Left renal pelvis (tissue), 4 donors: Measurements from ENCODE around the gene CEL. TPM values are rescaled to one million over a fixed set of nuclear protein-coding genes. Genes with fewer than 3 reads are reported as not detected.
A peak's percentile ranks its signal among the peaks of the same experiment; 100 is the strongest.
"Not testable (repeated sequence)": the region's sequence is repeated elsewhere in the genome, so short reads cannot be mapped to it uniquely, and the experiment has no call there.

Experiments used
- DNase-seq, 4 donors: peaks; one replicate each; pipeline ENCODE4 v3.0.0-alpha.2; 2013; ENCODE audit warnings: low read depth in 4 of 4, low spot score in 3 of 4
- polyA plus RNA-seq, 4 donors: library from polyadenylated mRNA; unstranded; fragments of 120-200 nt; gene quantifications; one replicate each; pipeline ENCODE4 v1.2.1, GENCODE V29; 2013; ENCODE audit not compliant: insufficient read length in 4 of 4

The CEL gene
- polyA plus RNA-seq = 1 to 10 TPM; 2.0 to 5.6 (median 4.8) TPM

GRCh38 chr9:133061764-133062145 is at the start of gene CEL:
Gene CEL (plus strand): TSS chr9:133061981. CDS start chr9:133062003, 22 bp downstream.
- not testable (repeated sequence) for DNase-seq

DNA sequence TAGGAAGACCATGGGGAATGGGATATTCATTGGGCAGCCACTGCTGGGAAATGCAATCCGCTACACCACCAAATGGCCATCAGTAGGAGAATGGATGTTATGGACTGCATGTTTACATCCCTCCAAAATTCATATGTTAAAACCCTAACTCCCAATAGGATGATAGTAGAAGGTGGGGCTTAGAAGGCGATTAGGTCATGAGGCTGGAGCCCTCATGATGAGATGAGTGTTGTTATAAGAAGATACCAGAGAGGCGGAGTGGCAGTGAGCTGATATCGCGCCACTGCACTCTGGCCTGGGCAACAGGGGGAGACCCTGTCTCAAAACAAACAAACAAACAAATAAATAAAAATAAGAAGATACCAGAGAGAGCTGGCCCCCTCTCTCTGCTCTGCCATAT is 47.1 kb upstream of the CEL start:
- no peak for DNase-seq

- no peak for DNase-seq
Observed at GRCh38 chr9:133023117-133023890, 38.5 kb upstream of the CEL start.

GRCh38 chr9:133026426-133026825 is 35.4 kb upstream of the CEL start:
- no peak for DNase-seq

DNA sequence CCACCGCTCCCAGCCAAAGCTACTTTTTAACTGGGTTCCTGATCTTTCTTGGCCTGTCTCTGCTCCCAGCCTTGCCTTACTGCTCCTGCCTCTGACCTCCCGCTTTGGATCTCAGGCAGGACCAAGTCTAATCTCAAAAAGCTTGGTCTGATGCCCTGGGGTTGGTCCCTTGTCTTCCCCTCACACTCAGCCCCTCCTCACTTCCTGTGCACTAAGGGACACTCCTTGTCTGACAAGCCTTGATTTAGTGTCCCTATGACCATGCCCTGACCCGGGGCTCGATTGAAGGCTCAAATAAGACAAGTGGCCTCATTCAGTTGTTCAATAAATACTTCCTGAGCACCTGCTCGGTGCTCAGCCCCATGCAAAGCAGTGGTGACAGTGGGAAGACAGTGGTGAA is 34.6 kb upstream of the CEL start:
- DNase-seq = no peak

- no peak for DNase-seq
Observed at GRCh38 chr9:133028221-133028620, 33.6 kb upstream of the CEL start.

DNA sequence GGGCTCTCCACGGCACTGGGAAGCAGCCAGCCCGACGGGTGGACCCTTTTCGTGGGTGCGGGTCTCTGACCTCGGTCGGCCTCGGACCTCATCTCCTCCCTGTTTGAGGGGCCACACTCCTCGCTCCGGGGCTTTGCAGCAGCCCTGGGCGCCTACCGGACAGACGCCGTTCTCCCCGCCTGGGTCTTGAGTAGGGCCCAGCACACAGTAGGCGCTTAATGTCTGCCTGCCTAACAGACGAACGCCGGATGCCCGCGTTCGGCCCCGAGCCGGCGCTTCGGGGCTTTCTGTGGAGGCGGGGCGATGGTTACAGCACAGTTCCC is 31.8 kb upstream of the CEL start:
- DNase-seq = no peak

DNA sequence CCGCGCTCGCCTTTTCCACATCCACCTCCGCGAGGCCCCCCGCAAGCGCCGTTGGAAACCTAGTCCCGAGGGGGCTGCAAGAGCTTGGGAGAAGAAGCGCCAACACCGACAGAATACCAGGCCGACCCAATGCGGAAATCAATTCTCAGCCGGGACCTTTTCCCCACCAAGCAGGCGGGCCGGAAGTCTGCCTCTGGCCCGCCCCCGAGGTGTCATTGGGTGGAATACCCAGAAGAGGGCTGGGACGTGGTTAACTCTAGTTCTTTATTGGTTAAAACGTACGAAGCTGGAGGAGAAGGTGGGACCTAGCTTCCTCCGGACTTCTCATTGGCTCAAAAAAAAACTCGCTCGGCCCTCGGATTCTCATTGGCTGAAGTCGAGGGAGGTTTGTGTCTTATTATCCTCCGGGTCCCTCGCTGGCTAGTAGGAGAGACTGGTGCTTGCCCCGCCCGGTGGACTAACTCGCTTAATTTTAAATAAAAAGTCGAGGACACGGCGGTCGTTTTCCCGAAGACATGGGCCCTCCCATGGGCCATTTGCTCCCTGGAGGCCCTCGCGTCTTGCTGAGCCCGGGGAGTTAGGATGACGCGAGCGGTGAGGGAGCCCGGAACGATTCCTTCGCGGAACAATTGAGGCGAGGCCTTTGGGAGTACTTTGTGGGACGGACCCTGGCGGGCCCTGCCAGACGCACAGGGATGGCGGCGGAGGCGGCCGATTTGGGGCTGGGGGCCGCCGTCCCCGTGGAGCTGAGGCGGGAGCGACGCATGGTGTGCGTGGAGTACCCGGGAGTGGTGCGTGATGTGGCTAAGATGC is 31.3 kb upstream of the CEL start, which contains the start of gene GTF3C5:
Gene GTF3C5, plus strand, starts transcription at position 681 of the 813 bp plus-strand sequence. Its CDS starts 15 bp downstream, at position 696.
- DNase-seq = peak; percentile 95 to 99 (median 98)

GRCh38 chr9:133031130-133031422 is 30.7 kb upstream of the CEL start:
- DNase-seq = peak in 1 of 4 donors; percentile 16

- DNase-seq = no peak
Observed at GRCh38 chr9:133031496-133031911, 30.3 kb upstream of the CEL start.

GRCh38 chr9:133032171-133032570 is 29.6 kb upstream of the CEL start:
- DNase-seq = no peak

DNA sequence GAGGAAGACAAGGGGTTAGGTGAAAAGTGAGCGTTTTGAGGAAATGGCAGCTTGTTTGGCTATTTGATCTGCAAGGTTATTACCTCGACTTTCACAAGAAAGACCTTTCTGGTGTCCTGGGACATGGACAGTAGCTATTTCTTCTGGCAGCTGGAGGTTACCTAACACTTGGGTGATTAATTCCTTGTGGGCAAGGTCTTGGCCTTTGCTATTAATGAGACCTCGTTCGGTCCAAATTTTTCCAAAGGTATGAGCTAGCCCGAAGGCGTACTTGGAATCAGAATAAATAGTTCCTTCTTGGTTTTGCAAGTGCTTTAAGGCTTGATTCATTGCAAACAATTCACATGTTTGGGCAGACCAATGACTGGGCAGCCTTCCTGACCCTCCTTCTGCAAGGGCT is 26.1 kb upstream of the CEL start:
- DNase-seq = no peak

- no peak for DNase-seq
Observed at GRCh38 chr9:133037775-133038515, 23.8 kb upstream of the CEL start.

DNA sequence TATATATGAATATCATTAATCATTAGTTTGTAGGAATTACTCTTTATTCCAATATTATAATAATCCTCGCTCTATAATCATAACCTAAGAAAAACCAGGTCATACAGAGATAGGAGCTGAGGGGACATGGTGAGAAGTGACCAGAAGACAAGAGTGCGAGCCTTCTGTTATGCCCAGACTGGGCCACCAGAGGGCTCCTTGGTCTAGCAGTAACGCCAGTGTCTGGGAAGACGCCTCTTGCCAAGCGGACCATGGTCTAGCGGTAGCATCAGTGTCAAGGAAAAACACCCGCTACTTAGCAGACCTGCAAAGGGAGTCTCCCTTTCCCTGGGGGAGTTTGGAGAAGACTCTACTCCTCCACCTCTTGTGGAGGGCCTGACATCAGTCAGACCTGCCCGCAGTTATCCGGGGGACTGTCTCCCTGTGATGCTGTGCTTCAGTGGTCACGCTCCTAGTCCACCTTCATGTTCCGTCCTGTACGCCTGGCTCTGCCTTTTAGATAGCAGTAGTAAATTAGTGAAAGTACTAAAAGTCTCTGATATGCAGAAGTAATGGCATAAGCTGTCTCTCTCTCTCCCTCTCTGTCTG is 20.8 kb upstream of the CEL start:
- DNase-seq = not testable (repeated sequence)

- DNase-seq = no peak
Observed at GRCh38 chr9:133041958-133042357, 19.8 kb upstream of the CEL start.

- no peak for DNase-seq
Observed at GRCh38 chr9:133042676-133043075, 19.1 kb upstream of the CEL start.

- DNase-seq = no peak
Observed at GRCh38 chr9:133043449-133044035, 18.2 kb upstream of the CEL start.

- DNase-seq = no peak
Observed at GRCh38 chr9:133044125-133044524, 17.7 kb upstream of the CEL start.

DNA sequence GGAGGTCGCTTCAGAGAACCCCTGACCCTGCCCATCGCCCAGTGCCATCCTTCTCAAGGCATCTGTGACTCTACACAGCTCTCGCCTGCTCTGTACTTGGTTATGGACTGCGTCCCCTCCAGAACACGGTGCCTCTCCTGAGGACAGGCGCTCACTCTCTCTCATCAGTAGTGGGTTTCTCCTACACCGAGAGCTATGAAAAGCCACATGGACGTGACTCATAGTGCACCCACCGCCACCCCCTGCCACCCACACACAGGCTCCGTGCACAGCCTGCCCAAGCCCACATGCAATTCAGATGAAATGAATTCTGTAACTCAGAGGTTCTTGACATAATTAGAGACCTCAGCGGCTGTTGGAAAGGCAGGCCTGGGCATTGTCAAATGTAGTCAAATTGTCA is 17.1 kb upstream of the CEL start:
- DNase-seq = no peak

- DNase-seq = no peak
Observed at GRCh38 chr9:133045132-133045531, 16.6 kb upstream of the CEL start.
